GM20431 (cell line): Measurements from ENCODE around the gene SIN3A.
"Not testable (repeated sequence)": the region's sequence is repeated elsewhere in the genome, so short reads cannot be mapped to it uniquely, and the experiment has no call there.

ENCODE experiments used
- in situ Hi-C: fragments of 300-500 bp; cut with MseI, MboI; formaldehyde crosslinking; loops from one replicate; pipeline ENCODE4 v1.15.0; 2020; ENCODE audit warnings: low sequenced_read_pairs; ENCODE audit not compliant: unreplicated experiment

The SIN3A gene

GRCh38 chr15:75389791-75390382 lies 61.6 kb downstream of the SIN3A start:
- in situ Hi-C loops = no loop called here

GRCh38 chr15:75383986-75384385 lies 67.5 kb downstream of the SIN3A start:
- in situ Hi-C loops = not testable (repeated sequence)

- in situ Hi-C loops = no loop called here
These were observed 70.7 kb downstream of the SIN3A start for GRCh38 chr15:75380773-75381172.

- in situ Hi-C loops = loop anchor here (25.0 kb wide), 1 partner anchor 290 kb away; no protein-coding TSS in a partner anchor
These were observed 79.4 kb downstream of the SIN3A start for GRCh38 chr15:75371901-75372688.

- in situ Hi-C loops = loop anchor here (25.0 kb wide), 1 partner anchor 291 kb away; no protein-coding TSS in a partner anchor
These were observed 80.0 kb downstream of the SIN3A start for GRCh38 chr15:75371486-75371885.

GRCh38 chr15:75369897-75370581 lies 81.5 kb downstream of the SIN3A start:
- in situ Hi-C loops = loop anchor here (25.0 kb wide), 1 partner anchor 292 kb away; no protein-coding TSS in a partner anchor

GRCh38 chr15:75368689-75369239 lies 82.7 kb downstream of the SIN3A start:
- in situ Hi-C loops = loop anchor here (25.0 kb wide), 1 partner anchor 294 kb away; no protein-coding TSS in a partner anchor

GRCh38 chr15:75367913-75368688 lies 83.4 kb downstream of the SIN3A start, which contains the start of gene MAN2C1:
Gene MAN2C1 (minus strand): TSS chr15:75368607. CDS start chr15:75368583, 24 bp downstream.
- in situ Hi-C loops = loop anchor here (25.0 kb wide), 1 partner anchor 294 kb away; no protein-coding TSS in a partner anchor

- in situ Hi-C loops = loop anchor here (25.0 kb wide), 1 partner anchor 295 kb away; no protein-coding TSS in a partner anchor
These were observed 84.0 kb downstream of the SIN3A start for GRCh38 chr15:75367406-75367912.

GRCh38 chr15:75367006-75367405 lies 84.5 kb downstream of the SIN3A start:
- in situ Hi-C loops = loop anchor here (25.0 kb wide), 1 partner anchor 295 kb away; no protein-coding TSS in a partner anchor

- in situ Hi-C loops = loop anchor here (25.0 kb wide), 1 partner anchor 296 kb away; no protein-coding TSS in a partner anchor
These were observed 85.3 kb downstream of the SIN3A start for GRCh38 chr15:75366163-75366562.

GRCh38 chr15:75364881-75365280 lies 86.6 kb downstream of the SIN3A start:
- in situ Hi-C loops = loop anchor here (25.0 kb wide), 1 partner anchor 297 kb away; no protein-coding TSS in a partner anchor

- in situ Hi-C loops = loop anchor here (25.0 kb wide), 1 partner anchor 299 kb away; no protein-coding TSS in a partner anchor
These were observed 87.7 kb downstream of the SIN3A start for GRCh38 chr15:75363786-75364185.

- in situ Hi-C loops = loop anchor here (25.0 kb wide), 1 partner anchor 300 kb away; no protein-coding TSS in a partner anchor
These were observed 88.7 kb downstream of the SIN3A start for GRCh38 chr15:75362642-75363249.

GRCh38 chr15:75361989-75362641 lies 89.4 kb downstream of the SIN3A start:
- in situ Hi-C loops = loop anchor here (25.0 kb wide), 1 partner anchor 300 kb away; no protein-coding TSS in a partner anchor

- in situ Hi-C loops = loop anchor here (25.0 kb wide), 1 partner anchor 301 kb away; no protein-coding TSS in a partner anchor
These were observed 90.0 kb downstream of the SIN3A start for GRCh38 chr15:75361361-75361988.

GRCh38 chr15:75360856-75361255 lies 90.6 kb downstream of the SIN3A start:
- in situ Hi-C loops = loop anchor here (25.0 kb wide), 1 partner anchor 301 kb away; no protein-coding TSS in a partner anchor
